Measurements from ENCODE around the gene ZBTB7A.

Gene ZBTB7A

GRCh38 chr19:4046946-4047683 lies 19.6 kb downstream of the ZBTB7A start:
- DNase-seq (ENCODE audit: low spot score), result no peak
- in situ Hi-C loops (cut with MboI; ENCODE audit: low sequenced_read_pairs, unreplicated experiment), result no loop called here
- no peak for TF ChIP-seq CTCF (IDR thresholded peaks at IDR 0.05; ENCODE audit: borderline replicate concordance, control extremely low read depth, extremely low read depth, insufficient read depth, missing control alignments)

GRCh38 chr19:4046362-4046691 lies 20.4 kb downstream of the ZBTB7A start:
- in situ Hi-C loops (cut with MboI; ENCODE audit: low sequenced_read_pairs, unreplicated experiment), result no loop called here
- no peak for DNase-seq (ENCODE audit: low spot score)
- no peak for TF ChIP-seq CTCF (IDR thresholded peaks at IDR 0.05; ENCODE audit: borderline replicate concordance, control extremely low read depth, extremely low read depth, insufficient read depth, missing control alignments)

- no peak for DNase-seq (ENCODE audit: low spot score)
- TF ChIP-seq CTCF (IDR thresholded peaks at IDR 0.05; ENCODE audit: borderline replicate concordance, control extremely low read depth, extremely low read depth, insufficient read depth, missing control alignments), result no peak
- in situ Hi-C loops (cut with MboI; ENCODE audit: low sequenced_read_pairs, unreplicated experiment), result no loop called here
These were observed 20.9 kb downstream of the ZBTB7A start for GRCh38 chr19:4045597-4046361.

GRCh38 chr19:4044990-4045465 lies 21.7 kb downstream of the ZBTB7A start:
- in situ Hi-C loops (cut with MboI; ENCODE audit: low sequenced_read_pairs, unreplicated experiment), result no loop called here
- TF ChIP-seq CTCF (IDR thresholded peaks at IDR 0.05; ENCODE audit: borderline replicate concordance, control extremely low read depth, extremely low read depth, insufficient read depth, missing control alignments), result no peak
- no peak for DNase-seq (ENCODE audit: low spot score)

GRCh38 chr19:4043966-4044715 lies 22.6 kb downstream of the ZBTB7A start:
- DNase-seq (ENCODE audit: low spot score), result no peak
- in situ Hi-C loops (cut with MboI; ENCODE audit: low sequenced_read_pairs, unreplicated experiment), result no loop called here
- TF ChIP-seq CTCF (IDR thresholded peaks at IDR 0.05; ENCODE audit: borderline replicate concordance, control extremely low read depth, extremely low read depth, insufficient read depth, missing control alignments), result no peak

- no peak for TF ChIP-seq CTCF (IDR thresholded peaks at IDR 0.05; ENCODE audit: borderline replicate concordance, control extremely low read depth, extremely low read depth, insufficient read depth, missing control alignments)
- DNase-seq (ENCODE audit: low spot score), result no peak
- in situ Hi-C loops (cut with MboI; ENCODE audit: low sequenced_read_pairs, unreplicated experiment), result no loop called here
These were observed 23.3 kb downstream of the ZBTB7A start for GRCh38 chr19:4043401-4043800.

Data from GM13976 (cell line).